ENCODE measurements around the gene SBF1.
"Not testable (repeated sequence)": the region's sequence is repeated elsewhere in the genome, so short reads cannot be mapped to it uniquely, and the experiment has no call there.

Gene SBF1

DNA sequence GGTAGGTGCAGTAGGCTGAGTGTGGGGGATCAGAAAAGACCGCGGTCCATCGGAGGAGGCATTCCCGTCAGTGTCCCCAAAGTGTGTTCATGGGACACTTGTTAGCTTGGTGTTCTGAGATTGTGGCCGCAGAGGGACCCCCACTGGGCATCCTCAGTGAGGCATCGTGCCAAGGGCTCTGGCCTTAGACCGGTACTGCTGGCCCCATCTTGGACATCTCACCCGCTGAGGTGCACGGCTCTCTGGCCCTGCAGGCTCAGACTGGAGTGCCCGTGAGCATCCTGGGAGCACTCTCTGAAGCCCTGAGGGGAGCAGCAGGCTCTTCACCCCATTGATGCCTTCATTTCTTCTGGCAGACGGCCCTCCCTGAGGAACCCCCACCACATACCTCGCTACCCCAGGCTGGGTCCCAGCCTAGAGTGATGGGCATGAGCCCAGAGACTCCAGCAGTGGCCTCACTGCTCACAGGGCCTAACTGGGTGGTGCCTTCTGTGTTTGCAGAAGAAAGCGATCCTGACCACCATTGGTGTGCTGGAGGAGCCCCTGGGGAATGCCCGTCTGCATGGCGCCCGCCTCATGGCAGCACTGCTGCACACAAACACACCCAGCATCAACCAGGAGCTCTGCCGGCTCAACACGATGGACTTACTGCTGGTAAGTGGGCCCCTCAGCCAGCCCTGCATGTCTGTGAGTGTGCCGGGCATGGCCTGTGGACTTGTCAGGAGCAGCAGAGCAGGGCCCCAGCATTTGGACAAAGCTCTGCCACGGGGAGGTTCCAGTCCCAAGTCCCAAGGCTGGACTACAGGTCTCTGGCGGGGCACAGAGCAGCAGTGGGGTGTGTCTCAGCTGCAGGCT is 51.6 kb downstream of the SBF1 start:
- DNase-seq (ENCODE audit: low spot score): no peak

DNA sequence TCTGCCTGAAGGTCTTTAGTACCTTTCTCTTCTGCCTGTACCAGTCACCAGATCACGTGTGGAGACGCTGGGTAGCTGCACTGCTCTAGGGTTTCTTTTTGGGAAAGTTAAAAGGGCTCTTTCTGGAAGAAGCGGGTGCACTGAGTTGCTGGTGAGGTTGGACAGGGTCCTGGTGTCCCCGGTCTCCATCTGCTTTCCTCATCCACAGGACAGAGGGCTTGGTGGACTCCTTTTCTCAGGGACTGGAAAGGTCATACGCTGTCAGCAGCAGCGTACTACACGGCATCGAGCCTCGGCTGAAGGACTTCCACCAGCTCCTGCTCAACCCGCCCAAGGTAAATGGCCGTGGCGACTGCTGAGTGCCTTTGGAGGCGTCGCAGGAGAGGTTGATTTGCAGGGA is 52.8 kb downstream of the SBF1 start:
- no peak for DNase-seq (ENCODE audit: low spot score)

DNA sequence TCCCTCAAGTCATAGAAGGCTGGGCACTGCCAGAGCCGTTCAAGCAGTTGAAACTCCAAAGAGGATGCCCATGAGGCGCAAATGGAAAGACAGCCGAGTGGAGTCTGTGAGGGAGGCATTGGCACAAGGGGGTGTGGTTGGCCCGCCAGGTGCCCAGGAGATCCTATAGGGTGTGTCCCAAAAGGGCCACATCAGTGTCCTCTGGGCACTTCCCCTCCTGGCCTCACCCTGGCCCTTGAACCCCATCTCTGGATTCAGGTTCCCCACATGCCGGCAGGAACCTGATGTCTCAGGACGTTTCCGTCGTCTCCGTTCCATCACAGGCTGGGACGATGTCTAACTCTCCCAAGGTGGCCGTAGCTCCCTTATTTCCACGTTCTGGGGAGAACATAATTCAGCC is 54.3 kb downstream of the SBF1 start:
- no peak for DNase-seq (ENCODE audit: low spot score)

DNA sequence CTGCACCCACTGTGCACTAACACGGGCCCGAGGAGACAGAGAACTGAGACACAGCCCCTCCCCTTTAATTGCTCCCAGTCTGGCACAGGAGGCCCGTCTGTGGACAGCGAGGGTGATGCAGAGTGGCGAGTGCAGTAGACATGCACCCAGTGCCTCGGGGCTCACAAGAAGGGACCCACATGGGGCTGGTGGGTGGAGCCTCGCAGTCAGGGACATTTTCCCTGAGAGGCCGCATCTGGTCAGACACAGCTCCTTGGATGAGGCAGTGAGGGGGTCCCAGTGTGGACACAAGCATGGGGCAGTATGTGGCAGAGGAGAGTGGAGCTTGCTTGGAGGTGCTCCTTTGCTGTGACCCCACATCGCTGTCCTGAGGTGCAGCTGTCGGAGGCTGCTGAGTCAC is 54.8 kb downstream of the SBF1 start:
- DNase-seq (ENCODE audit: low spot score): no peak

DNA sequence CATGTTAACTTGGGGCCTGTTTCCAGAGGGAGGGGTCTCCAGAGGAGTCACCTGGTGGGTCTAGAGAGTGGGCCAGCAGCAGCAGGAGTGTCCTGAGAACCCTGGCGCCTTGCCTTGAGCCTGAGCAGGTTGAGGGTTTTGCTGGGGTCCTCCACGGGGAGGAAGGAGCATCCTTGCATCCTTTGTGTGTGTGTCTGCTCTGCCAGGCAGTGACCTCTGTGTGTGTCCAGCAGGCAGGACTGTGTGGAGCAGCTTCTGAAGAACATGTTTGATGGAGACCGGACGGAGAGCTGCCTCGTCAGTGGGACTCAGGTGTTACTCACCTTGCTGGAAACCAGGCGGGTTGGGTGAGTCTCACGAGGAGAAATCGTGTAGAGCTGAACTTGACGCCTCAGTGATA is 55.7 kb downstream of the SBF1 start:
- DNase-seq (ENCODE audit: low spot score): no peak

DNA sequence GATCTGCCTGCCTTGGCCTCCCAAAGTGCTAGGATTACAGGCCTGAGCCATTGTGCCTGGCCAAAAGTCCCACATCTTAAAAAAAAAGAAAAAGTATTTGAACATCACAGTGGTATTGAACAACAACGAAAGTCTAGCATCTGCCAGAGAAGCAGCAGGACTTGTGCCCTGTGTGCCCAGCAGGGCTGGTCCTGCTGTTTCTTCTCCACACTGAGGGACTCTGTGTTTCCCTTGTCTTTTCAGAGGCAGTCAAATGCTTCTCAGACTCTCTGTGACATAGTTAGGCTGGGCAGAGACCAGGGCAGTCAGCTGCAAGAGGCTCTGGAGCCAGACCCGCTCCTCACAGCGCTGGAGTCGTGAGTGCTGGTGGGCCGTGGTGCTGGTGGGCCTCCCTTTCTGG is 56.2 kb downstream of the SBF1 start:
- no peak for DNase-seq (ENCODE audit: low spot score)

DNA sequence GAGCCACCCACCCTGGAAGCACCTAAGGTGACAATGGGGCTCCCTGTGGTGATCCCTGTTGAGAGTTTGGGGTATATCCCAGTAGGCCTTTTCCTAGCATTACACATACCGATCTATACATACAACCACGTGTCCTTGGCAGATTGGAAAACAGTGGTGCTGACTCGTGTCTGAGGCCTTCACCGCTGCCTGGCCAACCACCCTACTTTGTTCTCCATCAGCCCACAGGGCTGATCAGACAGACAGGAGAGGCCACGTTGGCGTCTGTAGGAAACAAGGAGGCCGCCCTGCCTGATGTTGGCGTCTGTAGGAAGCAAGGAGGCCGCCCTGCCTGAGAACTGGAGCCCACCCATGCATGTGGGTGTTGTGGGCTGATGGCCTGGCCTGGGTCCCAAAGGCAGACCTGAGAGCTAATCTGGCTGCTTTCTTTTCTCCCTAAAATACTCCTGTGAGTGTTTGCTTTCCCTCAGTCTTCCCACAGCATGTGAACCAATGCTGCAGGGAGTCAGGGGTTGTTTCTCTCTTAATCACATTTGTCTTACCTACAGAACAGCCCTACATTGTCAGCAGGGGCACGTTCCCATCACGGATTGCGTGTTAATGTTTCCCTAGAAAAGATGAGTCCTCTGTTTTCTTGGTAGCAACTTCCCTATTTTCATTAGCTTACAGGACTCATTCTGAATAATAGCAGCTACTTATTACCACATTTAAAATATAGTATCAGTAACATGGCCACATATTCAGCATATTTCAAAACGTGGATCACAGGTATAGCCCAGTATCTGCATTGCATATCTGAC is 57.2 kb downstream of the SBF1 start:
- DNase-seq (ENCODE audit: low spot score): no peak

DNA sequence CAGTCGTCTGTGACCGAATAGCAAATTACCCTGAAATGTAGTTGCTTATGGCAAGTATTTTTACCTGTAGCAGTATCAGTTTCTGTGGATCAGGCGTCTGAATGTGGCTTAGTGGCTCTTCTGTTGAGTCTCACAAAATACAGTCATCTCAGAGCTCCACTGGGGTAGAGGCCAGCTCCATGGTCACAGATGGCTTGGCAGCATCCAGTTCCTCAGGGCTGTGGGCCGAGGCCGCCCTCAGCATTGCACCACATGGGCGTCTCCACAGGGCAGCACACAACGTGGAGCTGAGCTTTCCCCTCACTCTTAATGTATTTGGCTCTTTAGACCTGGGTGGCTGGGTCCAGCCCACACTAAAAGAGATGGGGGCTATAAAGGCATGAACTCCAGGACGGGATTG is 57.8 kb downstream of the SBF1 start:
- no peak for DNase-seq (ENCODE audit: low spot score)

DNA sequence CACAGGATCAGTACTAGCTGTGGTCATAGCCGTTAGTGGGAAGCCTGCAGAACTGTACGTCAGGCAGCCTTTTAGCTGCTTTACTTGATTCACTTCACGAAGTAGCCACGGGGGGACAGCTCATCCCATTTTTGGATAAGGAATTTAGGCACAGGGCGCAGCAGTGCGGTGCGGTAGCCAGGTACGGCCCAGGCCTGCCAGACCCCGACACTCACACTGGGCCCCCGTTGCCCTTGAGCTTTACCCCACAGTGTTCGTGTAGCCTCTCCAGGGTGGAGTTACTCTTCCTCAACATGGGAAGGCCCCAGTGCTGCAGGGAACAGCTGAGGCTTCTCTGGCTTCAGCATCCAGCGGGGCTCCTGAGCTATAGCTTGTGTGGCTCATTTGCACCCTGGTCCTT is 59.4 kb downstream of the SBF1 start:
- DNase-seq (ENCODE audit: low spot score): no peak

DNA sequence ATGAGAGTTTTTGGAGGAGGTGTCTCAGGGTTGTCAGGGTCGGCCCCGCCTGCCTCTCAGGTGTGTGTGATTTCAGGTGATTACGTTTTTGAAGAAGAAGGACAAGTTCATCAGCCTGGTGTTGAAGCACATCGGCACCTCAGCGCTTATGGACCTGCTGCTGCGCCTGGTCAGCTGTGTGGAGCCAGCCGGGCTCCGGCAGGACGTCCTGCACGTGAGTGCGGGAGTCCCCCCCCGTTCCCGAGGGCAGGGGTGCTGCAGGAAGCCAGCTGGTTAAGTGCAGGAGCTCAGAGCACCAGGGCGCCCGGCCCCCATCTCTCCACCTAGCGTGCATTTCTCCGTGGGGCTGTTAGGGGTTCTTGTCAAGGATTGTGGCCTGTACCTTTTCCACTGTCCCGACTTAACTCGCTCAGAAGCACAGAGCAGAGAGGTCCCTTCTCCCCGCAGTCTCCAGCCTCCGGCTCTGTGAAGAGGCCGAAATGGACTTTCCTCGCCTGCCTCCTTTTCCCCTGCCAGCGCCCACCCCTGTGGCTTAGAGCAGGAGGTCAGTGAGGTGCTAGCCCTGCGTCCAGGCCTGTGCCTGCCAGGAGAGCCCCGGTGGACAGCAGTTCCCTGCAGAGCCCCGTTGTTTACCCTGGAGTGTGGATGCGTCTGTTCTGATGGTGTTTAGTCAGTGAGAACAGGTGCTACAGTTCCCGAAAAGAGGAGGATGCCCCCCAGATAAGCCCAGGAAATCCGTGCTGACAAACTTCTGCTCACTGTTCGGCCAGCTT is 60.2 kb downstream of the SBF1 start:
- no peak for DNase-seq (ENCODE audit: low spot score)

DNA sequence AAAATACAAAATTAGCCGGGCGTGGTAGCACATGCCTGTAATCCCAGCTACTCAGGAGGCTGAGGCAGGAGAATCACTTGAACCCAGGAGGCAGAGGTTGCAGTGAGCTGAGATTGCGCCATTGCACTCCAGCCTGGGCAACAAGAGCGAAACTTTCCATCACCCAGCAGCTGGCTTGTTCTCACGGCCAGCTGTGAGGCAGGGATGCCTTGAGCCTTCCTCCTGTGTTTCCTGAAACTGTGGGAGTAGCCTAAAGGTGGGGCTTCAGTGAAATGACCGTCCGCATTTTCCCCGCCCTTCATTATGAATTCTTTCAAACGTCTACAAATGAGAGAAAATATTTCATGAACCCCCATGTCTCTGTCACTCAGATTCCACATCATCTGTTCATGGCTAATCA is 65.9 kb downstream of the SBF1 start:
- not testable (repeated sequence) for DNase-seq (ENCODE audit: low spot score)

DNA sequence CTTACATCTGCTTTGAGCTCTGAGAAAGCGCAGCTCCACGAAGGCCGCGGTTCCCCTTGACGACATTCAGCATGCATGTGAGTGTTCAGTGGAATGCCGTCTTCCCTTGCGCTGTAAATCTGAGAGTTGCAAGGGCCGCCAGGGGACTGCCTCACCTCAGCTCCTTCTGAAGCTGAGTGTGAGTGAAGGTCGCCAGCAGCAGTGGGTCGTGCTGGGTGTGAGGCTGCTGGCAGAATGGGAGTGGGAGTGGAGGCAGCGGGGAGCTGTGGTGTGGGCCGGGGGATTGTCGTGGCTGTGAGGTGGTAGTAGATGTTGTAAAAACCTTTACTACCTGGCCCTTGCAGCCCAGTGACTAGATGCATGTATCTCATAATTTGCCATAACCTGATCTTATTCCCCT is 66.5 kb downstream of the SBF1 start:
- no peak for DNase-seq (ENCODE audit: low spot score)

DNA sequence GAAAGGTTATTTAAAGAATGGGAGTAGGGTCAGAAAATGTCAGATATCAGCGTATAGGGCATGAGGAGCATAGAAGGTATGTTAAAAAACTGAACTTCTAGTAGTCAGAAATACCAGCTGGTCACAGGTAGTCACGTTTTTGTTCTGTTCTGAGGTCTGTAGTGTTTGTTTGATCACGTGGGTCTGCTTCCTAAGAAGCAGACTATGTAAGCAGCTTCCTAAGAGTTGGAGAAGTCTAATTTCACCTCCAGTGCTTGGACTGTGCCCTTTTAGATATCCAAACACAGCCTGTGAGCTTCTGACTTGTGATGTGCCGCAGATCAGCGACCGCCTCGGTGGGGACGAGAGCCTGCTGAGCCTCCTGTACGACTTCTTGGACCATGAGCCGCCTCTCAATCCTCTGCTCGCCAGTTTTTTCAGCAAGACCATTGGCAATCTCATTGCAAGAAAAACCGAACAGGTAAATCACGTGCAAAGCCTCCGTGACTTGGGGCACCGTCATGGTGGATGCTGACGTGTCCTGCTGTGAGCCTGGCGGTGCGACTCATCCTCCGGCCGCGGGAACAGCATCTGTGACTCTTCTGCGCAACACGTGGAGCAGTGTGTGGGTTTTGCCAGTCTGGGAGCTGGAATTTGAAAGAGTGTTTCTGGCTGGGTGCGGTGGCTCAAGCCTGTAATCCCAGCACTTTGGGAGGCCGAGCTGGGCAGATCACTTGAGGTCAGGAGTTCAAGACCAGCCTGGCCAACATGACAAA is 68.2 kb downstream of the SBF1 start:
- DNase-seq (ENCODE audit: low spot score): no peak

DNA sequence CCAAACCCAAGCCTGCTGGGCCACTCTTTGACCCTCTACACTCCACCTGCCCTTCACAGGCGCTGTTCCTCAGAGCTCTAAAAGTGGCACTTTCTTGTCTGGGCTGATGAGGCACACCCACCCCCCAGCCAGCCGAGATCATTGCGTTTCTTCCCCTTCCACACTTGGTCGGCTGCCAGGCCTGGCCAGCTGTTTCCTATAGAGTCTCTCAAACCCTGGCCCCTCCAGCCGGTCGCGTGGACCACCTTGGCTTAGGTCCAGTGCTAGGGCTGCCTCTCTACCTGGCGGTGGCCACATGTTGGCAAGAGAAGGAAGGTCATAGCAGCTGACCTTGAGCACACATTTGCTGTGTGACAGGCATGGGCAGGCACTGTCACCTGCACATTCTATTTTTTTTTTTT is 71.1 kb downstream of the SBF1 start:
- no peak for DNase-seq (ENCODE audit: low spot score)

DNA sequence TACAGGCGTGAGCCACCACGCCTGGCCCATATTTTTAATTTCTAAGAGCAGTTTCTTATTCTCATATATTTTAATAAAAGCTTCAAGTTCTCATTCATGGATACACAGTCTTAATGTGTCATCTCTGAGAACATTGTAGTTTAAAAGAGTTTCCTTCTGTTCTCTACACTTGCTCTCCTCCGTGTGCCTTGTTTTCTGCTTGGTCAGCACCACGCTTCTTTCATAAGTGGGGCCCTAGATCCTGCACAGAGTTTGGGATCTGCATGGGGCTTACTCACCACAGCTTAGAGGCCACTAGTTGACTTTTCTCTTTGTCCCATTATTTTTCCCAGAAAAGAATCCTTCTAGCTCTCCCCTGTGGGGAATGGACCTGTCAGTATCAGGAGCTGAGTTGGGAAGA is 72.9 kb downstream of the SBF1 start:
- no peak for DNase-seq (ENCODE audit: low spot score)

DNA sequence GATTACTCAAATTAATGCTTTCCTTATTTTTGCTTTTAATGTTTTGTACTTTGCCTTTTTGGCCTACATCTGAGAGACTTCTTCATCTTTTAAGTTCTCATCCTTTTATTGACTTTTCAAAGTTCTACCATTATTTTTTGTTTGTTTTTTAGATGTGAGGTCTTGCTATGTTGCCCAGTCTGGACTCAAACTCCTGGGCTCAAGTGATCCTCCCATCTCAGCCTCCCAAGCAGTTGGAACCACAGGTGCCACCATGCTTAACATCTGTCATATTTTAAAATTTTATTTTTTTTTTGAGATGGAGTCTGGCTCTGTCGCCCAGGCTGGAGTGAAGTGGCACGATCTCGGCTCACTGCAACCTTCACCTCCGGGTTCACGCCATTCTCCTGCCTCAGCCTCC is 73.9 kb downstream of the SBF1 start:
- no peak for DNase-seq (ENCODE audit: low spot score)

DNA sequence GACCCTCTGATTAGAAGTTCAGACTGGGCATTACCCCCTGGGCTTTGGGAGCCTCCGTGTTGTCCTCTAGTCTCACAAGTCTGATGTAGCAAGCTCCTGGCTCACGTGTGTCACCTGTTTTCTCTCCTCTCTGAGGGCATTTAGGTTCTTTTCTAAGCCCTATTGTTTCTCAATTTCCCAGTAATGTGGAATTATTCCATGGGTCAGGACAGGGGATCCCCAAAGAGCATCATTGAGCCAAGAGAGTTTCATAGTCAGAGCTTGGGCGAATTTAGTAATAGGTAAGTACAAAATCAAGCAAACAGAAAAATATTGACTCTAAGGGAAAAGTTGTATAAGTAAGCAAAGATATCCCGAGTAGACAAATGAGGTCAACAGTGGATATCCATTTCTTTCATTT is 74.4 kb downstream of the SBF1 start:
- no peak for DNase-seq (ENCODE audit: low spot score)

DNA sequence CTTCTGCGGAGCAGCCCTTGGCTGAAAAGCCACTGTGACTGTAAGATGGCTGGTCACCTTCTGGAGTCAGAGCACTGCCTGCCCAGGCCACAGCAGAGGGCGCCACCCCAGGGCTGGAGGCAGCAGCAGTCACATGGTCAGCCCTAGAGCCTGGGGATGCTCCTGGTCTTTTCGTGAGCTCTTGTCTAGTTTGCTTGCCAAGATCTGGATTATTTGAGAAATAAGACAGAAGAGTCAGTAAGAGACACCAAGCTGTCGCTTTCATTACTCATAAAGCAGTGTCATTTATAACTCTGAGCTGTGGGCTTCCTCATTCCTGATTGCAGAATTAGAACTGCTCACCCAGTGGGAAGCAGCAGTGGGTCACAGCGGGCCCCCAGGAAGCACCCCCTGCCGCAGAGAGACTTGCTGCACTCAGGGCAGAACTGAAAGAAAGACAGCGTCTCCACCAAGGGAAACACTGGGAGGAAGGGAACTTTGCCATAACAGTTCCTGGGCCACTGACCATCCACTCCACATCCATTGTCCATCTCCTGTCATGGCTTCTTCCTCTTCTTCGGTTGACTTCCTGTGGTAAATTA is 75.0 kb downstream of the SBF1 start:
- peak; percentile 86 for DNase-seq (ENCODE audit: low spot score)

DNA sequence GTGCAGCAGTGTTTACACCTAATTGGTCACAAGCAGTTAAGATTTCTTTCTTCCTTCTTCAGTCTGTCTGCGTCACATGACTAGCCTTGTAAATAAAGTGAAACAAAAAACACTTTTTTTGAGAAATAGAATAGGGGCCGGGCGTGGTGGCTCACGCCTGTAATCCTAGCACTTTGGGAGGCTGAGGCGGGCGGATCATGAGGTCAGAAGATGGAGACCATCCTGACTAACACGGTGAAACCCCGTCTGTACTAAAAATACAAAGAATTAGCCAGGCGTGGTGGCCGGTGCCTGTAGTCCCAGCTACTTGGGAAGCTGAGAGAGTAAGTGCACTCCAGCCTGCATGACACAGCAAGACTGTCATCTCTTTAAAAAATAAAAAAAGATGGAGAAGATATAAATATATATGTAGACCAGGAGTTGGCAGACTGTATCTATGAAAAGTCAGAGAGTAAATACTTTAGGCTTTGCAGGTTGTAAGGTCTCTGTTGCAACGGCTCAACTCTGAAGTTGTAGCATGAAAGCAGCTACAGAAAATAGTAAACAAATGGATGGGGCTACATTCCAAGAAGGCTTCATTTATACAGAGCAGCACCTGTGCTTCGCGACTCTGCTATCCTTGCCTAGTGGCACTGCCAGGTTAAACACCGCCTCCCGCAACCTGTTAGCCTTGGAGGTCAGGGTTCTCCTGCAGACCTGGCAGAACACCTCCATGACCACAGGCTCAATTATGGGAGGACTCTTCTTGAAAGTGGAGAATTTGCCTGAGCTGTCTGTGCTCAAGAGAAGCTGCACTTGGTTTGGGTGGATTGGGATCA is 75.8 kb downstream of the SBF1 start:
- no peak for DNase-seq (ENCODE audit: low spot score)

DNA sequence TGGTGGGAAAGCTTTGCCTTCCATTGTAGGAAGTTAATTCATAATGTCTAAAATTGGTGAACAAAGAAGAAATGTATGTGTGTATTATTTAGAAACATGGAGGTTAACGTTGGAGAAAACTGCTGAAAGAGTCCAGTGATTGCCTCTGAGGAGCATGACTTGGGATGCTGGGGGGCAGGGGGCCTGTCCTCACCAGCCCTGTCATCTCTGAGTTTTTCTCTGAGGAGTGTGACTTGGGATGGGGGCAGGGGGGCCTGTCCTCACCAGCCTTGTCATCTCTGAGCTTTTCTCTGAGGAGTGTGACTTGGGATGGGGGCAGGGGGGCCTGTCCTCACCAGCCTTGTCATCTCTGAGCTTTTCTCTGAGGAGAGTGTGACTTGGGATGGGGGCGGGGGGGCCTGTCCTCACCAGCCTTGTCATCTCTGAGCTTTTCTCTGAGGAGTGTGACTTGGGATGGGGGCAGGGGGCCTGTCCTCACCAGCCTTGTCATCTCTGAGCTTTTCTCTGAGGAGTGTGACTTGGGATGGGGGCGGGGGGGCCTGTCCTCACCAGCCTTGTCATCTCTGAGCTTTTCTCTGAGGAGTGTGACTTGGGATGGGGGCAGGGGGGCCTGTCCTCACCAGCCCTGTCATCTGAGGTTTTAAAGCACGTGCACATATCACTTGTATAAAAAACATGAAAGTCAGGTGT is 77.3 kb downstream of the SBF1 start:
- not testable (repeated sequence) for DNase-seq (ENCODE audit: low spot score)
